GM19452 (cell line): ENCODE results near the gene TAF6L.
"Not testable (repeated sequence)": the region's sequence is repeated elsewhere in the genome, so short reads cannot be mapped to it uniquely, and the experiment has no call there.

Experiments
- ATAC-seq: cut with Tn5 transposase; IDR thresholded peaks from one replicate; pipeline ENCODE4 v1.9.1; 2021; ENCODE audit not compliant: unreplicated experiment

The TAF6L gene

GRCh38 chr11:62755086-62755615, 16.0 kb upstream of the TAF6L start:
- no peak for ATAC-seq

- ATAC-seq, result no peak
These were observed 13.1 kb upstream of the TAF6L start for GRCh38 chr11:62757846-62758788.

GRCh38 chr11:62760867-62761227, 10.3 kb upstream of the TAF6L start:
- ATAC-seq, result not testable (repeated sequence)

- peak; percentile 12 for ATAC-seq
These were observed 435 bp upstream of the TAF6L start for GRCh38 chr11:62770778-62771143.

GRCh38 chr11:62774407-62774806, 3.2 kb downstream of the TAF6L start:
- no peak for ATAC-seq

GRCh38 chr11:62775646-62776045, 4.5 kb downstream of the TAF6L start:
- no peak for ATAC-seq

GRCh38 chr11:62777389-62777788, 6.2 kb downstream of the TAF6L start:
- ATAC-seq, result no peak

GRCh38 chr11:62778441-62778840, 7.2 kb downstream of the TAF6L start:
- no peak for ATAC-seq

GRCh38 chr11:62782753-62783152, 11.6 kb downstream of the TAF6L start:
- ATAC-seq, result no peak

GRCh38 chr11:62786318-62787004, 15.3 kb downstream of the TAF6L start:
- peak; percentile 57 for ATAC-seq

- peak; percentile 62 for ATAC-seq
These were observed 16.0 kb downstream of the TAF6L start, which contains the start of gene TMEM179B for GRCh38 chr11:62787005-62787759. TSS of gene TMEM179B (plus strand) at chr11:62787402. CDS start at chr11:62787432, 30 bp downstream.

- ATAC-seq, result no peak
These were observed 17.8 kb downstream of the TAF6L start for GRCh38 chr11:62788991-62789390.

GRCh38 chr11:62789576-62789975, 18.4 kb downstream of the TAF6L start:
- no peak for ATAC-seq

GRCh38 chr11:62791501-62792201, 20.5 kb downstream of the TAF6L start, which contains the start of gene TMEM223:
TSS of gene TMEM223 (minus strand) at chr11:62792006. CDS start at chr11:62791994, 12 bp downstream.
- peak; percentile 69 for ATAC-seq

- ATAC-seq, result peak; percentile 10
These were observed 21.0 kb downstream of the TAF6L start for GRCh38 chr11:62792202-62792575.

GRCh38 chr11:62794201-62794775, 23.1 kb downstream of the TAF6L start:
- ATAC-seq, result no peak

GRCh38 chr11:62796281-62796680, 25.1 kb downstream of the TAF6L start:
- ATAC-seq, result no peak

- ATAC-seq, result no peak
These were observed 28.3 kb downstream of the TAF6L start for GRCh38 chr11:62799486-62799885.

- no peak for ATAC-seq
These were observed 29.9 kb downstream of the TAF6L start for GRCh38 chr11:62801071-62801470.
